CD4-positive, alpha-beta memory T cell (primary cell): Measurements from ENCODE around the gene MYOF. TPM values are rescaled to one million over a fixed set of nuclear protein-coding genes. Genes with fewer than 3 reads are reported as not detected.
A peak's percentile ranks its signal among the peaks of the same experiment; 100 is the strongest.

ENCODE experiments used
- CTCF ChIA-PET: fragments of 350-600 bp; sonication (Branson Sonifier 250); formaldehyde crosslinking; loops from one replicate; lab custom pipeline; 2021; ENCODE audit warnings: inconsistent platforms; ENCODE audit not compliant: partially characterized antibody; lab: Charles Lee
- POLR2A ChIA-PET: fragments of 350-600 bp; sonication (Branson Sonifier 250); formaldehyde crosslinking; loops from one replicate; lab custom pipeline; 2021; ENCODE audit not compliant: partially characterized antibody; lab: Charles Lee
- DNase-seq, 5 donors: peaks; one replicate each; pipeline versions ENCODE4 v3.0.0 to v3.0.0-alpha.2; 2020 to 2022; ENCODE audit warnings: mixed read lengths in 1 of 5
- H3K27ac ChIP-seq: one replicate; pipeline ENCODE4 v1.7.0; 2013; ENCODE audit warnings: low read depth, low read length
- H3K27me3 ChIP-seq: 2 replicates; pipeline ENCODE4 v1.7.0; 2013; ENCODE audit warnings: mild to moderate bottlenecking, low read length, moderate library complexity; ENCODE audit not compliant: insufficient read depth
- H3K36me3 ChIP-seq: 2 replicates; pipeline ENCODE4 v1.7.0; 2013; ENCODE audit warnings: mild to moderate bottlenecking, low read length, moderate library complexity; ENCODE audit not compliant: insufficient read depth
- H3K4me1 ChIP-seq: 2 replicates; pipeline ENCODE4 v1.7.0; 2013; ENCODE audit warnings: mild to moderate bottlenecking, low read length, moderate library complexity; ENCODE audit not compliant: insufficient read depth
- H3K4me3 ChIP-seq, 2 donors: one replicate each; pipeline ENCODE4 v1.7.0; 2013; ENCODE audit warnings: low read length in 2 of 2, mild to moderate bottlenecking in 1 of 2
- H3K9me3 ChIP-seq, 2 donors: one replicate each; pipeline ENCODE4 v1.7.0; 2013; ENCODE audit warnings: low read length in 2 of 2, control low read depth in 1 of 2; ENCODE audit not compliant: control insufficient read depth in 1 of 2
- H3K27ac Mint-ChIP-seq, 7 donors: one replicate each; pipeline ENCODE4 v1.8.0; 2020 to 2021; ENCODE audit warnings: mixed read lengths in 7 of 7, mild to moderate bottlenecking in 6 of 7, inconsistent platforms in 3 of 7, moderate library complexity in 3 of 7
- H3K27me3 Mint-ChIP-seq, 2 donors: one replicate each; pipeline ENCODE4 v1.8.0; 2020 to 2021; ENCODE audit warnings: mixed read lengths in 2 of 2
- H3K36me3 Mint-ChIP-seq, 2 donors: one replicate each; pipeline ENCODE4 v1.8.0; 2020 to 2021; ENCODE audit warnings: mixed read lengths in 2 of 2, inconsistent platforms in 1 of 2, mild to moderate bottlenecking in 1 of 2
- H3K4me1 Mint-ChIP-seq, 4 donors: one replicate each; pipeline ENCODE4 v1.8.0; 2020 to 2021; ENCODE audit warnings: mixed read lengths in 4 of 4, mild to moderate bottlenecking in 1 of 4
- H3K4me3 Mint-ChIP-seq, 8 donors: one replicate each; pipeline ENCODE4 v1.8.0; 2020 to 2021; ENCODE audit warnings: mixed read lengths in 8 of 8, mild to moderate bottlenecking in 7 of 8, moderate library complexity in 6 of 8, inconsistent platforms in 3 of 8
- H3K9me3 Mint-ChIP-seq, 8 donors: one replicate each; pipeline ENCODE4 v1.8.0; 2020 to 2021; ENCODE audit warnings: mixed read lengths in 8 of 8, mild to moderate bottlenecking in 5 of 8, inconsistent platforms in 3 of 8, moderate library complexity in 1 of 8
- intact Hi-C: fragments of 100-400 bp; cut with micrococcal nuclease; formaldehyde crosslinking; loops from one replicate; pipeline ENCODE4 v1.15.1; 2023
- polyA plus RNA-seq, 2 donors: library from polyadenylated mRNA; unstranded; fragments of 300-500 nt; fragmentation: Illumina TruSeq; gene quantifications; one replicate each; pipeline ENCODE4 v1.2.3, GENCODE V29; 2021
- total RNA-seq, 2 experiments: library from RNA; stranded (reverse); gene quantifications; one replicate each; pipeline ENCODE4 v1.2.3, GENCODE V29; 2021

Gene MYOF
- total and polyA plus RNA-seq, 4 experiments from 2014 or later: 1.2 to 2.2 TPM; not detected in 2

GRCh38 chr10:93277360-93277759 is 204.8 kb downstream of the MYOF start:
- ChIA-PET POLR2A (no interaction called here), CTCF (interaction anchor here (0.6 to 0.9 kb wide), 2 partner anchors 9 to 10 kb away, joined by 3 to 4 read pairs; no protein-coding TSS in a partner anchor)
- no peak overlapping the region for H3K27ac ChIP-seq

GRCh38 chr10:93274419-93274818 is 207.7 kb downstream of the MYOF start:
- no peak for DNase-seq
- H3K4me3 Mint-ChIP-seq: no peak overlapping the region
- H3K27ac Mint-ChIP-seq: no peak overlapping the region
- H3K27me3 Mint-ChIP-seq: peaks cover 2% of the 10 kb centered on the region in 2 donors
- H3K4me1 ChIP-seq: no peaks in the 10 kb centered on the region
- H3K4me3 ChIP-seq: no peak overlapping the region
- ChIA-PET POLR2A (no interaction called here), CTCF (no interaction called here)
- H3K9me3 Mint-ChIP-seq: peaks cover 0 to 7% (median 1%) of the 10 kb centered on the region in 8 donors
- no peaks in the 10 kb centered on the region for H3K9me3 ChIP-seq
- no peak overlapping the region for H3K27ac ChIP-seq
- no peaks in the 10 kb centered on the region for H3K27me3 ChIP-seq
- intact Hi-C loops: no loop called here
- H3K36me3 Mint-ChIP-seq: no peaks in the 10 kb centered on the region
- H3K36me3 ChIP-seq: no peaks in the 10 kb centered on the region
- peaks cover 0 to 2% (median under 1%) of the 10 kb centered on the region in 4 donors for H3K4me1 Mint-ChIP-seq

More at GRCh38 chr10:93277360-93277759, 204.8 kb downstream of the MYOF start:
- H3K4me3 Mint-ChIP-seq: no peak overlapping the region
- peaks cover 0 to 2% (median 0%) of the 10 kb centered on the region in 8 donors for H3K9me3 Mint-ChIP-seq
- no peak for DNase-seq
- no peak overlapping the region for H3K4me3 ChIP-seq
- no peaks in the 10 kb centered on the region for H3K36me3 Mint-ChIP-seq
- peaks cover 2% of the 10 kb centered on the region in 2 donors for H3K27me3 Mint-ChIP-seq
- H3K27me3 ChIP-seq: no peaks in the 10 kb centered on the region
- H3K36me3 ChIP-seq: no peaks in the 10 kb centered on the region
- H3K27ac Mint-ChIP-seq: no peak overlapping the region
- intact Hi-C loops: no loop called here
- no peaks in the 10 kb centered on the region for H3K9me3 ChIP-seq
- no peaks in the 10 kb centered on the region for H3K4me1 Mint-ChIP-seq
- no peaks in the 10 kb centered on the region for H3K4me1 ChIP-seq

GRCh38 chr10:93272884-93273675 is 209.1 kb downstream of the MYOF start:
- no peaks in the 10 kb centered on the region for H3K36me3 Mint-ChIP-seq
- no peaks in the 10 kb centered on the region for H3K36me3 ChIP-seq
- DNase-seq: no peak
- no peak overlapping the region for H3K4me3 Mint-ChIP-seq
- CTCF ChIA-PET: no interaction called here
- H3K4me3 ChIP-seq: no peak overlapping the region
- H3K27me3 ChIP-seq: no peaks in the 10 kb centered on the region
- peak overlapping the region in 1 of 7 donors; percentile 19 for H3K27ac Mint-ChIP-seq
- no peaks in the 10 kb centered on the region for H3K9me3 ChIP-seq
- no peak overlapping the region for H3K27ac ChIP-seq
- intact Hi-C loops: no loop called here
- peaks cover 2 to 8% (median 7%) of the 10 kb centered on the region in 4 donors for H3K4me1 Mint-ChIP-seq
- no peaks in the 10 kb centered on the region for H3K4me1 ChIP-seq
- peaks cover 2% of the 10 kb centered on the region in 2 donors for H3K27me3 Mint-ChIP-seq
- POLR2A ChIA-PET: no interaction called here
- H3K9me3 Mint-ChIP-seq: peaks cover 0 to 9% (median 5%) of the 10 kb centered on the region in 8 donors

- Mint-ChIP-seq H3K4me3 (no peak overlapping the region), H3K9me3 (peaks cover 0 to 9% (median 5%) of the 10 kb centered on the region in 8 donors), H3K36me3 (no peaks in the 10 kb centered on the region), H3K27ac (no peak overlapping the region), H3K4me1 (peaks cover 4 to 21% (median 9%) of the 10 kb centered on the region in 4 donors), H3K27me3 (peaks cover 0 to 2% of the 10 kb centered on the region in 2 donors)
- Histone ChIP-seq H3K9me3 (no peaks in the 10 kb centered on the region), H3K36me3 (no peaks in the 10 kb centered on the region), H3K27me3 (no peaks in the 10 kb centered on the region), H3K4me1 (no peaks in the 10 kb centered on the region), H3K27ac (no peak overlapping the region), H3K4me3 (no peak overlapping the region)
- ChIA-PET POLR2A (no interaction called here), CTCF (interaction anchor here (0.7 to 1.1 kb wide), 3 partner anchors 20 to 240 kb away, joined by 3 read pairs; no protein-coding TSS in a partner anchor)
- DNase-seq: no peak
- intact Hi-C loops: no loop called here
Observed at GRCh38 chr10:93271347-93271746, 210.8 kb downstream of the MYOF start.

GRCh38 chr10:93269281-93269680 is 212.9 kb downstream of the MYOF start:
- H3K4me1 ChIP-seq: no peaks in the 10 kb centered on the region
- H3K4me3 ChIP-seq: no peak overlapping the region
- ChIA-PET CTCF (no interaction called here), POLR2A (no interaction called here)
- H3K36me3 ChIP-seq: no peaks in the 10 kb centered on the region
- Mint-ChIP-seq H3K36me3 (no peaks in the 10 kb centered on the region), H3K27ac (peak overlapping the region in 1 of 7 donors; percentile 3), H3K4me1 (peaks cover 4 to 21% (median 9%) of the 10 kb centered on the region in 4 donors), H3K9me3 (peaks cover 0 to 9% (median 5%) of the 10 kb centered on the region in 8 donors), H3K27me3 (peaks cover 0 to under 1% of the 10 kb centered on the region in 2 donors), H3K4me3 (no peak overlapping the region)
- intact Hi-C loops: no loop called here
- no peaks in the 10 kb centered on the region for H3K9me3 ChIP-seq
- DNase-seq: no peak
- no peak overlapping the region for H3K27ac ChIP-seq
- H3K27me3 ChIP-seq: no peaks in the 10 kb centered on the region

- H3K27me3 ChIP-seq: no peaks in the 10 kb centered on the region
- Mint-ChIP-seq H3K27me3 (no peaks in the 10 kb centered on the region), H3K4me1 (peaks cover 4 to 21% (median 9%) of the 10 kb centered on the region in 4 donors), H3K9me3 (peaks cover 0 to 9% (median 5%) of the 10 kb centered on the region in 8 donors), H3K36me3 (no peaks in the 10 kb centered on the region), H3K4me3 (no peak overlapping the region), H3K27ac (peak overlapping the region in 1 of 7 donors; percentile 6)
- H3K27ac ChIP-seq: no peak overlapping the region
- H3K4me1 ChIP-seq: no peaks in the 10 kb centered on the region
- no peaks in the 10 kb centered on the region for H3K9me3 ChIP-seq
- no peaks in the 10 kb centered on the region for H3K36me3 ChIP-seq
- H3K4me3 ChIP-seq: no peak overlapping the region
- no peak for DNase-seq
- intact Hi-C loops: no loop called here
- ChIA-PET CTCF (no interaction called here), POLR2A (no interaction called here)
Observed at GRCh38 chr10:93268021-93268420, 214.1 kb downstream of the MYOF start.

GRCh38 chr10:93267521-93267920 is 214.6 kb downstream of the MYOF start:
- no peak for DNase-seq
- ChIA-PET POLR2A (no interaction called here), CTCF (no interaction called here)
- Histone ChIP-seq H3K27ac (no peak overlapping the region), H3K36me3 (no peaks in the 10 kb centered on the region), H3K4me1 (no peaks in the 10 kb centered on the region), H3K9me3 (no peaks in the 10 kb centered on the region), H3K27me3 (no peaks in the 10 kb centered on the region), H3K4me3 (no peak overlapping the region)
- no peak overlapping the region for H3K4me3 Mint-ChIP-seq
- peaks cover 4 to 21% (median 9%) of the 10 kb centered on the region in 4 donors for H3K4me1 Mint-ChIP-seq
- no peak overlapping the region for H3K27ac Mint-ChIP-seq
- H3K36me3 Mint-ChIP-seq: no peaks in the 10 kb centered on the region
- H3K9me3 Mint-ChIP-seq: peaks cover 0 to 9% (median 5%) of the 10 kb centered on the region in 8 donors
- intact Hi-C loops: no loop called here
- no peaks in the 10 kb centered on the region for H3K27me3 Mint-ChIP-seq
